ENCODE data around the gene CNBD2. TPM values are rescaled to one million over a fixed set of nuclear protein-coding genes. Genes with fewer than 3 reads are reported as not detected.
"Not testable (repeated sequence)": the region's sequence is repeated elsewhere in the genome, so short reads cannot be mapped to it uniquely, and the experiment has no call there.

CNBD2 gene
- total and polyA plus RNA-seq, 7 donors, result 1.7 to 14.6 (median 7.1) TPM

GRCh38 chr20:36018208-36018988 is 50.0 kb downstream of the CNBD2 start:
- H3K4me1 ChIP-seq, result peaks cover 0 to 16% (median 14%) of the 10 kb centered on the region in 4 donors
- WGBS, 2 donors, result 79 to 84% methylated on average over 7 of the region's 7 CpGs
- peak overlapping the region in 2 of 4 donors; percentile 40 to 60 for H3K27ac ChIP-seq
- intact Hi-C loops (cut with DNase I), result no loop called here
- TF ChIP-seq, protein P1, sequence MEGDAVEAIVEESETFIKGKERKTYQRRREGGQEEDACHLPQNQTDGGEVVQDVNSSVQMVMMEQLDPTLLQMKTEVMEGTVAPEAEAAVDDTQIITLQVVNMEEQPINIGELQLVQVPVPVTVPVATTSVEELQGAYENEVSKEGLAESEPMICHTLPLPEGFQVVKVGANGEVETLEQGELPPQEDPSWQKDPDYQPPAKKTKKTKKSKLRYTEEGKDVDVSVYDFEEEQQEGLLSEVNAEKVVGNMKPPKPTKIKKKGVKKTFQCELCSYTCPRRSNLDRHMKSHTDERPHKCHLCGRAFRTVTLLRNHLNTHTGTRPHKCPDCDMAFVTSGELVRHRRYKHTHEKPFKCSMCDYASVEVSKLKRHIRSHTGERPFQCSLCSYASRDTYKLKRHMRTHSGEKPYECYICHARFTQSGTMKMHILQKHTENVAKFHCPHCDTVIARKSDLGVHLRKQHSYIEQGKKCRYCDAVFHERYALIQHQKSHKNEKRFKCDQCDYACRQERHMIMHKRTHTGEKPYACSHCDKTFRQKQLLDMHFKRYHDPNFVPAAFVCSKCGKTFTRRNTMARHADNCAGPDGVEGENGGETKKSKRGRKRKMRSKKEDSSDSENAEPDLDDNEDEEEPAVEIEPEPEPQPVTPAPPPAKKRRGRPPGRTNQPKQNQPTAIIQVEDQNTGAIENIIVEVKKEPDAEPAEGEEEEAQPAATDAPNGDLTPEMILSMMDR (IDR thresholded peaks at IDR 0.05), result no peak
- TF ChIP-seq POLR2AphosphoS5 (IDR thresholded peaks at IDR 0.05) (no peak), EP300 (IDR thresholded peaks at IDR 0.05) (no peak), POLR2A (IDR thresholded peaks at IDR 0.05) (no peak)
- H3K9me3 ChIP-seq, result no peaks in the 10 kb centered on the region
- DNase-seq, result no peak
- no peaks in the 10 kb centered on the region for H3K27me3 ChIP-seq
- H3K4me3 ChIP-seq, result no peak overlapping the region
- no peaks in the 10 kb centered on the region for H3K36me3 ChIP-seq

DNA sequence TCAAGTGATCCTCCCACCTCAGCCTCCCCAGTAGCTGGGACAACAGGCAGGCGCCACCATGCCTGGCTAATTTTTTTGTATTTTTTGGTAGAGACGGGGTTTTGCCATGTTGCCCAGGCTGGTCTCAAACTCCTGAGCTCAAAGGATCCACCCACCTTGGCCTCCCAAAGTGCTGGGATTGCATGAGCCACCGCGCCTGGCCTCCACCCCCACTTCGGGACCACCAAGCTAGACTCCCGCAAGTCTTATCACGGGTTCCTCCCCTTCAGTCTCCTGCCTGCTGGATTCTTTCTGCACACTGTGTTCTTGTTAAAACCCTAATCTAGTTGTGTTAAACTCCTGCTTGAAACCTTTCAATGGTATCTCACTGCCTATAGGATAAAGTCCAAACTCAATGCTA is 57.7 kb downstream of the CNBD2 start:
- DNase-seq; H3K9me3 ChIP-seq; H3K36me3 ChIP-seq; H3K4me3 ChIP-seq; H3K27ac ChIP-seq; H3K4me1 ChIP-seq; intact Hi-C loops (cut with DNase I); H3K27me3 ChIP-seq: not testable (repeated sequence)
- WGBS, 2 donors, result 92% methylated on average over 7 of the region's 7 CpGs

DNA sequence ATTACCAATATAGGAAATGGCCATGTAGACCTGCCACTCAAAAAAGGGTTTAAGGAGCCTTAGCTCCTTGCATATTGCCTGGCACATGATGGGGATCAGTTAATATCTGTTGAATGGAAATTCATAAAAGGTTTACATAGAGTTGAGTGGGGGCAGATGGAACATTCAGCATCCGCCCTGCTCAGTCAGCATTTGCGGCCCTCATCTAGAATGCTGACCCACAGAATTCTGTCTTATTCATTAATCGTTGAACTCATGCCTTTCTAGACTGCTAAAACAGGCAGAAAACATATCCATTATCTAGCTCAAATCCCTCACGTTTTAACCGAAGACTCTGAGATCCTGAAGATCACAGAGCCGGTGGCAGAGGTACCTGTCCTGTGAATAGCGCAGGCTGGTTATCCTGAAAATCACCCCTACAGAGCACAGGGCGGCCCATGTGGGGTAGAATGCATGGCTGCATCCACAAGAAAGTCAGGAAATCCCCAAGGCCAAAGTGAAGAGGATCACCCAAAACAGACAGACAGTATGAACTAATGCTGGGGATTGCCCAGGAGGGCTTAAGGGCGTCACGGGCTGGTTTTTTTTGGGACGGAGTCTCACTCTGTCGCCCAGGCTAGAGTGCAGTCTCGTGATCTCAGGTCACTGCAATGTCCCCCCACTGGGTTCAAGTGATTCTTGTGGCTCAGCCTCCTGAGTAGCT is 59.9 kb downstream of the CNBD2 start:
- no peaks in the 10 kb centered on the region for H3K27me3 ChIP-seq
- TF ChIP-seq, protein P1 (IDR thresholded peaks at IDR 0.05), result no peak
- TF ChIP-seq POLR2A (IDR thresholded peaks at IDR 0.05), result no peak
- no peak for TF ChIP-seq EP300 (IDR thresholded peaks at IDR 0.05)
- no peak for TF ChIP-seq POLR2AphosphoS5 (IDR thresholded peaks at IDR 0.05)
- no peaks in the 10 kb centered on the region for H3K9me3 ChIP-seq
- no peak overlapping the region for H3K4me3 ChIP-seq
- no peaks in the 10 kb centered on the region for H3K36me3 ChIP-seq
- intact Hi-C loops (cut with DNase I), result no loop called here
- no peak for DNase-seq
- no peak overlapping the region for H3K27ac ChIP-seq
- no peaks in the 10 kb centered on the region for H3K4me1 ChIP-seq
- WGBS, 2 donors, result 91 to 96% methylated on average over 13 of the region's 13 CpGs

GRCh38 chr20:36030149-36030548 is 61.8 kb downstream of the CNBD2 start:
- no peaks in the 10 kb centered on the region for H3K36me3 ChIP-seq
- TF ChIP-seq, protein P1 (IDR thresholded peaks at IDR 0.05), result no peak
- TF ChIP-seq POLR2AphosphoS5 (IDR thresholded peaks at IDR 0.05), result peak in 1 of 4 donors; percentile 23
- no peak for TF ChIP-seq POLR2A (IDR thresholded peaks at IDR 0.05)
- TF ChIP-seq EP300 (IDR thresholded peaks at IDR 0.05), result no peak
- H3K4me1 ChIP-seq, result no peaks in the 10 kb centered on the region
- WGBS, 2 donors, result 14 to 61% methylated on average over 8 of the region's 8 CpGs
- no peak overlapping the region for H3K4me3 ChIP-seq
- intact Hi-C loops (cut with DNase I), result no loop called here
- H3K27ac ChIP-seq, result no peak overlapping the region
- no peaks in the 10 kb centered on the region for H3K27me3 ChIP-seq
- peak; percentile 75 for DNase-seq
- H3K9me3 ChIP-seq, result no peaks in the 10 kb centered on the region

DNA sequence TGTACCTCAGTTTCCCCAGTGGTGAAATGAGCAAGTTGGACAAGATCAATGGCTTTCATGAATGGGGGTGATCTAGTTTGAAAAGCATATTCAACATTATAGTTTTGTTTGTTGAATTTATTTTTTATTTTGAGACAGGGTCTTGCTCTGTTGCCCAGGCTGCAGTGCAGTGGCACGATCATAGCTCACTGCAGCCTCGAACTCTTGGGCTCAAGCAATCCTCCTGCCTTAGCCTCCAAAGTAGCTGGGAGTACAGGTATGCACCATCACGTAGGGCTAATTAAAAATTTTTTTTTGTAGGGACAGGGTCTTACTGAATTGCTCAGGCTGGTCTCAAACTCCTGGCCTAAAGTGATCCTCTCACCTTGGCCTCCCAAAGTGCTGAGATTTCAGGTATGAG is 63.4 kb downstream of the CNBD2 start:
- no peaks in the 10 kb centered on the region for H3K27me3 ChIP-seq
- intact Hi-C loops (cut with DNase I), result no loop called here
- no peaks in the 10 kb centered on the region for H3K4me1 ChIP-seq
- no peak overlapping the region for H3K27ac ChIP-seq
- H3K36me3 ChIP-seq, result no peaks in the 10 kb centered on the region
- TF ChIP-seq EP300 (IDR thresholded peaks at IDR 0.05), result no peak
- TF ChIP-seq, protein P1 (IDR thresholded peaks at IDR 0.05), result no peak
- no peak for TF ChIP-seq POLR2A (IDR thresholded peaks at IDR 0.05)
- TF ChIP-seq POLR2AphosphoS5 (IDR thresholded peaks at IDR 0.05), result no peak
- no peak for DNase-seq
- WGBS, 2 donors, result 94 to 95% methylated on average over 3 of the region's 3 CpGs
- no peak overlapping the region for H3K4me3 ChIP-seq
- no peaks in the 10 kb centered on the region for H3K9me3 ChIP-seq

Measured in sigmoid colon (tissue), 7 donors.